Calu3 (cell line): ENCODE results near the gene ERICH2. TPM values are rescaled to one million over a fixed set of nuclear protein-coding genes. Genes with fewer than 3 reads are reported as not detected.

Source experiments
- BruUV-seq: library from RNA; stranded (reverse); fragments of 400-500 nt; replicated peaks from 2 replicates; lab custom pipeline; 2021; lab: Mats Ljungman, UMichigan
- CTCF ChIA-PET: fragments of 300-600 bp; sonication (Branson Sonifier 250); formaldehyde crosslinking; loops from one replicate; lab custom pipeline; 2022; ENCODE audit warnings: antibody characterized with exemption; lab: Charles Lee
- DNase-seq: peaks from one replicate; pipeline ENCODE4 v3.0.0; 2022
- H3K27ac Mint-ChIP-seq: one replicate; pipeline ENCODE4 v1.8.0; 2022; ENCODE audit warnings: mixed read lengths; ENCODE audit not compliant: unreplicated experiment
- H3K27me3 Mint-ChIP-seq: one replicate; pipeline ENCODE4 v1.8.0; 2022; ENCODE audit warnings: mixed read lengths; ENCODE audit not compliant: unreplicated experiment
- H3K36me3 Mint-ChIP-seq: one replicate; pipeline ENCODE4 v1.8.0; 2022; ENCODE audit warnings: mild to moderate bottlenecking, moderate library complexity, mixed read lengths; ENCODE audit not compliant: insufficient read depth, unreplicated experiment
- H3K4me1 Mint-ChIP-seq: one replicate; pipeline ENCODE4 v1.8.0; 2022; ENCODE audit warnings: mild to moderate bottlenecking, low read depth, mixed read lengths; ENCODE audit not compliant: unreplicated experiment
- H3K4me3 Mint-ChIP-seq: one replicate; pipeline ENCODE4 v1.8.0; 2022; ENCODE audit warnings: mild to moderate bottlenecking, low read depth, moderate library complexity, mixed read lengths; ENCODE audit not compliant: unreplicated experiment
- H3K9me3 Mint-ChIP-seq: one replicate; pipeline ENCODE4 v1.8.0; 2022; ENCODE audit warnings: low read depth, mixed read lengths; ENCODE audit not compliant: unreplicated experiment
- CTCF ChIP-seq: fragments of 200-600 bp; IDR thresholded peaks from one replicate; pipeline ENCODE4 v1.8.0; 2022; ENCODE audit warnings: antibody characterized with exemption; ENCODE audit not compliant: unreplicated experiment
- intact Hi-C: fragments of 100-400 bp; cut with micrococcal nuclease; formaldehyde crosslinking; loops from one replicate; pipeline ENCODE4 v1.10.0; 2022; ENCODE audit not compliant: unreplicated experiment
- total RNA-seq: library from RNA; stranded (reverse); gene quantifications from 2 replicates; pipeline ENCODE4 v1.2.3, GENCODE V29; 2022

Gene ERICH2
- total RNA-seq, 1 experiment from 2014 or later: 2.4 TPM

GRCh38 chr2:170843656-170844055, 73.5 kb downstream of the ERICH2 start:
- no peak overlapping the region for H3K4me3 Mint-ChIP-seq
- DNase-seq: no peak
- no peaks in the 10 kb centered on the region for H3K27me3 Mint-ChIP-seq
- intact Hi-C loops: no loop called here
- H3K36me3 Mint-ChIP-seq: no peaks in the 10 kb centered on the region
- CTCF ChIA-PET: no interaction called here
- H3K4me1 Mint-ChIP-seq: no peaks in the 10 kb centered on the region
- no peak overlapping the region for H3K27ac Mint-ChIP-seq
- no peaks in the 10 kb centered on the region for H3K9me3 Mint-ChIP-seq
- TF ChIP-seq CTCF: no peak
- no TSS peak for BruUV-seq

GRCh38 chr2:170845343-170845742, 75.2 kb downstream of the ERICH2 start:
- CTCF ChIA-PET: interaction anchor here (1.0 kb wide), 1 partner anchor 83 kb away, joined by 3 read pairs; the partner anchor contains the start of gene GORASP2
- Mint-ChIP-seq H3K27me3 (no peaks in the 10 kb centered on the region), H3K27ac (no peak overlapping the region), H3K36me3 (no peaks in the 10 kb centered on the region), H3K4me3 (no peak overlapping the region), H3K4me1 (no peaks in the 10 kb centered on the region), H3K9me3 (no peaks in the 10 kb centered on the region)
- DNase-seq: no peak
- no peak for TF ChIP-seq CTCF
- BruUV-seq: no TSS peak
- intact Hi-C loops: no loop called here

GRCh38 chr2:170846314-170846713, 76.1 kb downstream of the ERICH2 start:
- no peak for DNase-seq
- CTCF ChIA-PET: no interaction called here
- no TSS peak for BruUV-seq
- no peaks in the 10 kb centered on the region for H3K4me1 Mint-ChIP-seq
- TF ChIP-seq CTCF: no peak
- no peak overlapping the region for H3K27ac Mint-ChIP-seq
- intact Hi-C loops: no loop called here
- no peaks in the 10 kb centered on the region for H3K9me3 Mint-ChIP-seq
- no peaks in the 10 kb centered on the region for H3K27me3 Mint-ChIP-seq
- no peak overlapping the region for H3K4me3 Mint-ChIP-seq
- H3K36me3 Mint-ChIP-seq: no peaks in the 10 kb centered on the region

GRCh38 chr2:170847716-170848115, 77.5 kb downstream of the ERICH2 start:
- Mint-ChIP-seq H3K9me3 (no peaks in the 10 kb centered on the region), H3K27ac (no peak overlapping the region), H3K27me3 (no peaks in the 10 kb centered on the region), H3K4me3 (no peak overlapping the region), H3K36me3 (no peaks in the 10 kb centered on the region), H3K4me1 (no peaks in the 10 kb centered on the region)
- no peak for TF ChIP-seq CTCF
- no peak for DNase-seq
- BruUV-seq: no TSS peak
- CTCF ChIA-PET: no interaction called here
- intact Hi-C loops: no loop called here

Other genes with a start within 250 kb of the ERICH2 start
- 0.73 TPM in 2 replicates for gene SP5, start 55.0 kb upstream of the ERICH2 start, total RNA-seq
- 11.2 and 11.5 TPM in 2 replicates for gene GAD1, start 46.5 kb downstream of the ERICH2 start, total RNA-seq
- 98.1 and 105 TPM in 2 replicates for gene GORASP2, start 158.9 kb downstream of the ERICH2 start, total RNA-seq